GM21390 (cell line): ENCODE data around the gene KLHL21.

Experiments used
- ATAC-seq: cut with Tn5 transposase; IDR thresholded peaks from one replicate; pipeline ENCODE4 v1.9.1; 2021; ENCODE audit not compliant: unreplicated experiment

Gene KLHL21

GRCh38 chr1:6625584-6626149 lies 23.0 kb upstream of the KLHL21 start:
- no peak for ATAC-seq

- ATAC-seq, result peak; percentile 82
These were observed 22.3 kb upstream of the KLHL21 start, which contains the start of gene THAP3 for GRCh38 chr1:6624710-6625583. TSS of gene THAP3 (plus strand) at chr1:6624868. CDS start at chr1:6625219, 351 bp downstream.

- no peak for ATAC-seq
These were observed 20.7 kb upstream of the KLHL21 start for GRCh38 chr1:6623269-6623965.

GRCh38 chr1:6622396-6623152 lies 19.9 kb upstream of the KLHL21 start:
- no peak for ATAC-seq

GRCh38 chr1:6621429-6622391 lies 19.0 kb upstream of the KLHL21 start:
- no peak for ATAC-seq

GRCh38 chr1:6619045-6619444 lies 16.4 kb upstream of the KLHL21 start:
- no peak for ATAC-seq

- no peak for ATAC-seq
These were observed 12.5 kb upstream of the KLHL21 start for GRCh38 chr1:6614929-6615785.

GRCh38 chr1:6614019-6614928 lies 11.6 kb upstream of the KLHL21 start:
- ATAC-seq, result no peak

- ATAC-seq, result peak; percentile 89
These were observed 10.8 kb upstream of the KLHL21 start, which contains the start of gene PHF13 for GRCh38 chr1:6613361-6614018. TSS of gene PHF13 (plus strand) at chr1:6613731. CDS start at chr1:6614067, 336 bp downstream.

GRCh38 chr1:6612641-6613360 lies 10.1 kb upstream of the KLHL21 start:
- ATAC-seq, result peak; percentile 35

- ATAC-seq, result no peak
These were observed 1.4 kb upstream of the KLHL21 start for GRCh38 chr1:6603915-6604558.

GRCh38 chr1:6603238-6603914 lies 707 bp upstream of the KLHL21 start:
- peak; percentile 16 for ATAC-seq

- peak; percentile 35 for ATAC-seq
These were observed 573 bp downstream of the KLHL21 start for GRCh38 chr1:6601923-6602668.

GRCh38 chr1:6601049-6601922 lies 1.4 kb downstream of the KLHL21 start:
- ATAC-seq, result peak; percentile 31
